GM19438 (cell line): ENCODE data around the gene TRMT2B.
A peak's percentile ranks its signal among the peaks of the same experiment; 100 is the strongest.
"Not testable (repeated sequence)": the region's sequence is repeated elsewhere in the genome, so short reads cannot be mapped to it uniquely, and the experiment has no call there.

Source experiments
- ATAC-seq: cut with Tn5 transposase; IDR thresholded peaks from one replicate; pipeline ENCODE4 v1.9.1; 2021; ENCODE audit warnings: low read depth; ENCODE audit not compliant: unreplicated experiment

Gene TRMT2B

DNA sequence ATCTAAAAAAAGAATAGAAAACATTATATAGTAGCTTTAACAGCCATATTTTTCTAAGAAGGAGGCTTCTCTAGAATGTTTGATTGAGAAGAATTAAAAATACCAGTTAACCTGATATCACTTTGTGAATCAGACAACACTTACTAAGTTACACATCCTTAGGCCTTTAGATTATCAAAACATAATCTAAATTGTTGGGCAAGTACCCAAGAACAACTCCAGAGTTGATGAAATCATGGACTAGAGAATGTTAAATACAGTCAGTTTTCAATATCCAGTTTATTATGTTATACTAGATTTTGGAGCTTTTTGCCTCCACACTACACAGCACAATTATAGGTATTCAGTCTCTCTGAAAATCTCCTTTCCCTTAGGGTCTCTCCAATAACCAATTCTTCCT is 42.8 kb downstream of the TRMT2B start:
- ATAC-seq = no peak

DNA sequence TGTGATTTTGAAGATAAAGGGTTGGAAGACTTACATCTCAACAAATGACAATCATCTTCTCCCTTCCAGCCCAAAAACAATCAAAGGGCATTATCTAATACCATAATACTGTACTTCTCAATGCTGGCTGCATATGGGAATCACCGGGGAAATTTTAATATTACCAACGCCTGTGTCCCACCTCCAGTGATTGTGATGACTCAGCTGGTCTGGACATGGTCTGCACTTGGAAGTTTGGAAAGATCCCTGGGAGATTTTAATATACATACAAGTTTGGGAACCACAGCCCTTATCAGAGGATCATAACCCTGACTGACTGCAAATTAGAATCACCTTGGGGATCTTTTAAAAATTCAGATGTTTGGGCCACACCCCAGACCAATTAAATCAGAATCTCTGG is 52.5 kb downstream of the TRMT2B start:
- no peak for ATAC-seq

- no peak for ATAC-seq
Observed at GRCh38 chrX:100995469-100995868, 56.4 kb downstream of the TRMT2B start.

DNA sequence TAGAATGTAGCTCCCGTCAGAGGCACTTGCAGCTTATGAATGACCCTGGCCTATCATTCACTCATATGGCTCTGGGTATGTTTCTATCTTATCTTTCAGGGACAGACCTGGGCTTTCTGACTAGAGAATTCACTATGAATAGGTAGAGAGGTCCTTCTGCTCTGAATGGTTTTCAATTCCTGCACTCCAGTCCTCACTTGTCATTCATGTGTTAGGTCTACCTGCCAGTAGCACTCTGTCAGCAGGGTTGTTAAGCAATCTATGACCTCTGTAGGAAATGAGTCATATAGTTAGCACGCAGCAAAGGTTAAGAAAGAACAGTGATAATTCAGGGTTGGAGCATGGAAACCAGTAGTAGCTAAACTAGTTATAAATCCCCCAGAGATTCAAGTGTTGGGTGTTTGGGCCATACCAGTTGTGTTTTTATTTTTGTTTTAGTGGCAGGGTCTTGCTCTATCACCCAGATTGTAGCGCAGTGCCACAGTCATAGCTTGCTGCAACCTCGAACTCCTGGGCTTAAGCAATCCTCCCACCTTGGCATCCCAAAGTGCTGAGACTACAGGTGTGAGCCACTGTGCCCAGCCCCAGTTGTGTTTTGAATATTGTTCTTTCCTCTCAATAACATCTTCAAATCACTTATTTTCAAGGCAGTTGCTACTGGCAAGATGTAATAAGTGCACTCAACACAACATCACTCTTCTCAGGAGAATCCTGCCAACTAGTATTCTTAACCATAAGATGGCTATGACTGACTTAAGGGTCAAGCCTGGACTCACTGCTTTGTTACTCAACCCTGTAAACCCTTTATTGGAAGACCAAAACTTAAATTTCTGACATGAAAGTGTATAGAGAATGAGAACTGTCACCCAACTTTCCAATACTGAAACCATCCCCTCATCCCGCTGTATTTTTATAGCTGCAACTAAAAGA is 57.3 kb downstream of the TRMT2B start:
- ATAC-seq = peak; percentile 77

DNA sequence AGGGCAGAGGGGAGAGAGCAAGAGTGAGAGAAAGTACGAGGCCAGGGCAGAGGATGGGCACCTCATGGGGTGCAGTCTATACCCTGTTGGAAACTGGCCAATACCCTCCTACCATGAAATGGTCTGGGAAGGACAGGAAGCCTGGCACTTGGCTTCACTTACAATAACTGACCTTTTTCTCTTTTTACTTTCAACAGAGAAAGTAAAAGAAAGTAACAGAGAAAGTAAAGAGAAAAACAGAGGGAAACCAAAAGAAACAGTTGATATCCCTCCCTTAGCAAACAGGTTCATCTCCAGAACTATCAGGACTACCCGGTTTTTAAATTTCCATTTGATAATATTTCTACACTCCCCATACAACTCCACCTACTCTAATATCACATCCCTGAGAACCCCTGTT is 61.8 kb downstream of the TRMT2B start:
- ATAC-seq = no peak

GRCh38 chrX:100984818-100985217 is 67.1 kb downstream of the TRMT2B start:
- ATAC-seq = no peak

- ATAC-seq = not testable (repeated sequence)
Observed at GRCh38 chrX:100981498-100981845, 70.4 kb downstream of the TRMT2B start.

GRCh38 chrX:100980608-100981497 is 71.1 kb downstream of the TRMT2B start:
- ATAC-seq = no peak

- ATAC-seq = no peak
Observed at GRCh38 chrX:100979881-100980607, 71.9 kb downstream of the TRMT2B start.

- no peak for ATAC-seq
Observed at GRCh38 chrX:100976211-100976610, 75.7 kb downstream of the TRMT2B start.

DNA sequence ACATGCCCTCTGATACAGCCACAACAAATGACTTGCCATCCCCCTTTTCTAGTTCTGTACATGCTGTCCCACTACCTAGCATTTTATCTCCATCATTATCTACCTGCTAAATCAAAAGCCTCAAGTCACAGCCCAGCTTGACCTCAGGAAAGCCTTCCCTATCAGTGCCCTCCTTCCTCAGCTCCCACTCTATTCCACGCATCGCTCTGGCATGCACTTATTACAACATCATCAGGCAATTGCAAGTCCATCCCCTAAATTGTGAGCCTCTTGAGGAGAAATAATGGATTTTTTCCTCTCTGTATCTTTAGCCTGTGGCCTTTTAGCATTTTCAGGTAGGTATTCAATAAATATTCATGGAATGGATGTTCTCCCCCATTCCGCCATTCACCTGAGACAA is 76.7 kb downstream of the TRMT2B start:
- ATAC-seq = no peak

GRCh38 chrX:100973411-100973810 is 78.5 kb downstream of the TRMT2B start:
- ATAC-seq = no peak

DNA sequence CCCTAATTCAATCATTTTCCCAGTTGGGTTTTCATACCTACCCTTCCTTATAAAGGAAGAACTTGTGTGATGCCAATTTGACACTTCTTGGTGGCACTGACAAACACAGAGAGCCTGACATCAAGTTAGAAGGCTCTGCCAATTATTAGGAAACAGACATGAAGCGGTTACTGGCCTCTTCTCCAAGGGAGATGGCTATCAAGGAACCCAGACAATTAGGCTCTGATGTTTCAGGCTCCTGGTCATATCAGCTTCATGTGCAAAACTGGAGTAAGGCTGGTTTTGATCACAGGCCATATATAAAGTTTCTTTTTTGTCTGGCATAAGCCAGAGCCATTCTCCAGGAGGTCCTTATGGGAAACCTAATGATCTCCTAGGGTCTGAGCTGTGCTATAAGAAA is 82.0 kb downstream of the TRMT2B start:
- ATAC-seq = no peak

DNA sequence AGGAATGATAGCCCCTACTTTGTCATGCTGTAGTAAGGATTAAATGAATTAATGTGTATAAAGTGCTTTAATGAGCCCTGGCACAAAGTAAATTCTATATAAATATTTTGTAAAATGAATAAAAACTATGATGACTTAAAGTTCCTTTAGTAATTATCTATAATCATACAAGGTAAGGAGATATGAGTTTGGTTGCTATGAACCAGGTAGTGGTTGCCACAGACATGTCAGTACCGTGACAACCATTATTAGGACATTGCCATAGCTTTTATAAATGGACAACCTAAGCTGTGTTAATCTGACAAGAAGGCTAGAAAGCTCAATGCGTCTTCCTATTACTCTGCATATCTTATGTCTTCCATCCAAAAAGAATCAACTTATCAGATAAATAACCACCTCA is 82.5 kb downstream of the TRMT2B start, which contains the start of gene ARL13A:
ARL13A (plus strand) TSS at position 301 of the 400 bp plus-strand sequence. CDS start 3,982 bp downstream, outside the sequence.
- ATAC-seq = no peak

DNA sequence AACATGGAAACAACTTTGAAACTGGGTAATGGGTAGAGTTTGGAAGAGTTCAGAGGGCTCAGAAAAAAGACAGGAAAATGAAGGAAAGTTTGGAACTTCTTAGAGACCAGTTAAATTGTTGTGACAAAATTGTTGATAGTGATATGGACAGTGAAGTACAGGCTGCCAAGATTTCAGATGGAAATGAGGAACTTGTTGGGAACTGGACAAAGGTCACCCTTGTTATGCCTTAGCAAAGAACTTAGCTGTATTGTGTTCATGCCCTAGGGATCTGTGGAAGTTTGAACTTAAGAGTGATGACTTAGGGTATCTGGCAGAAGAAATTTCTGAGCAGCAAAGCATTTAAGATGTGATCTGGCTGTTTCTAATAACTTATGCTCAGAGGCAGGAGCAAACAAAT is 87.5 kb downstream of the TRMT2B start:
- ATAC-seq = no peak

DNA sequence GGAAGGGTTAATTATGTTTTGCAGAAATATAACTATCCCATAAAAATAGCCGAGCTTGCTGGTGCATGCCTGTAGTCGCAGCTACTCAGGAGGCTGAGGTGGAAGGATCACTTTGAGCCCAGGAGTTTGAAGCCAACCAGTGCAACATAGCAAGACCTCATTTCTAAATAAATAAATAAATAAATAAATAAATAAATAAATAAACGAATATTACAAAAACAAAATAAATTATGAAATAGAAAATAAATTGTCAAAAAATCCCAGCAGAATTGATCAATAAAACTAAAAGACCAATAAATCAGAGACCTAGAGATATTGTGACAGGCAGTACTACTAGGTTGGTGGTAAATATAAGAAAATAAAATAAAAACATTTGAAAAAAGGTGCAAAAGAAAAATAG is 89.1 kb downstream of the TRMT2B start:
- no peak for ATAC-seq
